Ishikawa (cell line): ENCODE measurements around the gene ATRNL1.

ENCODE experiments used
- CEBPB ChIP-seq: IDR thresholded peaks from 2 replicates; pipeline ENCODE4 v1.6.1; 2012
- RAD21 ChIP-seq: IDR thresholded peaks from 2 replicates; pipeline ENCODE4 v1.6.1; 2012; ENCODE audit warnings: low read depth

- TF ChIP-seq CEBPB = no peak
- TF ChIP-seq RAD21 = no peak
Measured at GRCh38 chr10:115772606-115773005, 679.4 kb downstream of the ATRNL1 start.
